ENCODE data around the gene CDPF1. TPM values are rescaled to one million over a fixed set of nuclear protein-coding genes. Genes with fewer than 3 reads are reported as not detected.
A peak's percentile ranks its signal among the peaks of the same experiment; 100 is the strongest.
"Not testable (repeated sequence)": the region's sequence is repeated elsewhere in the genome, so short reads cannot be mapped to it uniquely, and the experiment has no call there.

CDPF1 gene
- total and polyA plus RNA-seq, 2 experiments from 2014 or later = 26.4 to 44.9 TPM

DNA sequence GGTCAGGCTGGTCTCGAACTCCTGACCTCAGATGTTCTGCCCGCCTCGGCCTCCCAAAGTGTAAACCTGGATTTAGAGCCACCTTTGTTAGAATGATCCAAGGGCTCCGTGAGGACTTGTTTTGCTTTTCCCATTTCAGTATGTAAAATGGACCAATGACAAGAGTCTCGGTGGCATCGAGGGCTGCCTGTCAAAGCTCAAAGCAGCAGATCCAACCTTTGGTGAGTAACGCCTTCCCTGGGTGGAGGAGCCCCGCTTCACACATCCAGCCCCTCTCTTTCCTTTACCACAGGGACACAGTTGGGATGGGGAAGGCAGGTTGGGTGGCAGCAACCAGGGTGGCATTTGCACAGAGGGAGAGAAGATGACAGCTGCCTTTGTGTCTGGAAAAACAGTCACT is 22.1 kb upstream of the CDPF1 start:
- TF ChIP-seq, protein P1, sequence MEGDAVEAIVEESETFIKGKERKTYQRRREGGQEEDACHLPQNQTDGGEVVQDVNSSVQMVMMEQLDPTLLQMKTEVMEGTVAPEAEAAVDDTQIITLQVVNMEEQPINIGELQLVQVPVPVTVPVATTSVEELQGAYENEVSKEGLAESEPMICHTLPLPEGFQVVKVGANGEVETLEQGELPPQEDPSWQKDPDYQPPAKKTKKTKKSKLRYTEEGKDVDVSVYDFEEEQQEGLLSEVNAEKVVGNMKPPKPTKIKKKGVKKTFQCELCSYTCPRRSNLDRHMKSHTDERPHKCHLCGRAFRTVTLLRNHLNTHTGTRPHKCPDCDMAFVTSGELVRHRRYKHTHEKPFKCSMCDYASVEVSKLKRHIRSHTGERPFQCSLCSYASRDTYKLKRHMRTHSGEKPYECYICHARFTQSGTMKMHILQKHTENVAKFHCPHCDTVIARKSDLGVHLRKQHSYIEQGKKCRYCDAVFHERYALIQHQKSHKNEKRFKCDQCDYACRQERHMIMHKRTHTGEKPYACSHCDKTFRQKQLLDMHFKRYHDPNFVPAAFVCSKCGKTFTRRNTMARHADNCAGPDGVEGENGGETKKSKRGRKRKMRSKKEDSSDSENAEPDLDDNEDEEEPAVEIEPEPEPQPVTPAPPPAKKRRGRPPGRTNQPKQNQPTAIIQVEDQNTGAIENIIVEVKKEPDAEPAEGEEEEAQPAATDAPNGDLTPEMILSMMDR (IDR thresholded peaks at IDR 0.05; ENCODE audit: low read depth, low read length) = no peak
- Histone ChIP-seq H3K27ac (no peak overlapping the region), H3K4me1 (ENCODE audit: low read depth) (peaks cover 5% of the 10 kb centered on the region), H3K4me3 (no peak overlapping the region), H3K9me3 (ENCODE audit: low read depth) (no peaks in the 10 kb centered on the region), H3K36me3 (peaks cover 21% of the 10 kb centered on the region), H3K27me3 (no peaks in the 10 kb centered on the region)
- DNase-seq (ENCODE audit: low read depth in 1 of 2, low spot score in 1 of 2) = no peak

DNA sequence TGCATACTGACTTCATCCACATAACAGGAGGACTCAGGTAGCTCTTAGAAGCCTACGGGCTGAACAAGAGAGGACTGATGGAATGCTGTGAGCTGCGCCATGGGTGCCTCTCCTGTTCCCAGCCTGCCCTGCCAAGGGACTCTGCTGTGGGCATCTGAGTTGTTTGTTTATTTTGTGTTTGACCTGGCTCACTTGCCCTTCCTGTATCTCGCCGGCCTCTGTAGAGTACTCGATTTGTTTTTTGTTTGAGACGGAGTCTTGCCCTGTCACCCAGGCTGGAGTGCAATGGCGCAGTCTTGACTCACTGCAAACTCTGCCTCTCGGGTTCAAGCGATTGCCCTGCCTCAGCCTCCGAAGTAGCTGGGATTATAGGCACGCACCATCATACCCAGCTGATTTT is 19.5 kb upstream of the CDPF1 start:
- Histone ChIP-seq H3K27ac (no peak overlapping the region), H3K36me3 (peaks cover 7% of the 10 kb centered on the region), H3K9me3 (ENCODE audit: low read depth) (no peaks in the 10 kb centered on the region), H3K4me1 (ENCODE audit: low read depth) (peaks cover 9% of the 10 kb centered on the region), H3K27me3 (no peaks in the 10 kb centered on the region), H3K4me3 (no peak overlapping the region)
- TF ChIP-seq, protein P1 (IDR thresholded peaks at IDR 0.05; ENCODE audit: low read depth, low read length) = no peak
- no peak for DNase-seq (ENCODE audit: low read depth in 1 of 2, low spot score in 1 of 2)

DNA sequence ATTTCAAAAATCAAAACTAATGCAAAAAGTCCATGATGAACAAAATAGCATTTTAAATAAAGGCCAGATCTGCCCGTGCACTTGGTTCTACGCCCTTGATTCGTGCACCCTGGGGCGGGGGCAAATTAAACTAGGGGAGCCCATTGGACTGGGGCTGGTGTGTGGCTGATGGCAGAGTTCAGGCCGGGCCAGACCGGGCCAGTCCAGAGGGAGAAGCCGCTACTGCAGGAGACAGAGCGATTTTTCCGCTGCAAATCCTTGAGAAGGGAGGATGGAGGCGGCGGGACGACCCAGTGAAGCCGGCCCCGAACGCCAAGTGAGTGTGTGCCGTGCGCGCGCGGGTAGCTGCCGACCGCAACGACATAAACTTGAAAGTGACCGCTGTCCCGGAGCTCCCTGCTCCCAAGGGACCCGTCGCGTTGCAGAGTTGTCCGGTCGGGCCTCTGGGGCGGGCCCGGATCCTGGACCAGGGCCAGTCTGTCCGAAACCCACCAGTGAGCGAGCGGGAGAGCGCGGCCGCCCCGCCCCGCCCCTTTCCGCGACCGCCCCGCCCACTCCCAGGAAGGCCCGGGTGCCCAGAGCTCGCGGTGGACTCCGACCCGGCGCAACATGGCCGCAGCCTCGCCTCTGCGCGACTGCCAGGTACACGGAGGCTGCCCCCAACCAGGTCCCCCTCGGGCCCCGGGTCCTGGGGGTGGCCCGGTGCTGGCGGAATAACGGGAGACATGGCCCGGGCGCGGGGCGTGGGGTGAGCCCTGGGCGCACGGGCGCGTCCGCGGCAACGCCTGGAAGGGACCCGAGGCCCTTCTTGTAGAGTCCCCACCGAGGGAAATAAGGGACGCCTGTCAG is 17.6 kb upstream of the CDPF1 start, which contains the start of gene TTC38:
Gene TTC38 (plus strand): TSS at position 578 of the 849 bp plus-strand sequence. CDS start 32 bp downstream, at position 610.
- H3K27me3 ChIP-seq = peaks cover 18% of the 10 kb centered on the region
- H3K27ac ChIP-seq = no peak within 1 kb of the TSS
- H3K9me3 ChIP-seq (ENCODE audit: low read depth) = no peaks in the 10 kb centered on the region
- DNase-seq (ENCODE audit: low read depth in 1 of 2, low spot score in 1 of 2) = peak; percentile 90 to 94
- TF ChIP-seq, protein P1 (IDR thresholded peaks at IDR 0.05; ENCODE audit: low read depth, low read length) = no peak
- peaks cover 9% of the 10 kb centered on the region for H3K4me1 ChIP-seq (ENCODE audit: low read depth)
- peaks cover 3% of the 10 kb centered on the region for H3K36me3 ChIP-seq
- peak within 1 kb of the TSS; percentile 75 for H3K4me3 ChIP-seq

DNA sequence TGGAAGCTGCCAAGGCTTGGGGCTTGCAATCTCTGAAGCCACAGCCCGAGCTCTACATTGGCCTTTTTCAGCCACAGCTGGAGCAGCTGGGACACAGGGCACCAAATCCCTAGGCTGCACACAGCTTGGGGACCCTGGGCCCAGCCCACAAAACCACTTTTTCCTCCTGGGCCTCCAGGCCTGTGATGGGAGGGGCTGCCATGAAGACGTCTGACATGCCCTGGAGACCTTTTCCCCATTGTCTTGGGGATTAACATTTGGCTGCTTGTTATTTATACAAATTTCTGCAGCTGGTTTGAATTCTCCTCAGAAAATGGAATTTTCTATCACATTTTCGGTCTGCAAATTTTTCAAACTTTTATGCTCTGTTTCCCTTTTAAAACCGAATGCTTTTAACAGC is 15.5 kb upstream of the CDPF1 start:
- not testable (repeated sequence) for H3K36me3 ChIP-seq; H3K27ac ChIP-seq; H3K4me1 ChIP-seq (ENCODE audit: low read depth); H3K9me3 ChIP-seq (ENCODE audit: low read depth); H3K4me3 ChIP-seq; DNase-seq (ENCODE audit: low read depth in 1 of 2, low spot score in 1 of 2)
- peaks cover 38% of the 10 kb centered on the region for H3K27me3 ChIP-seq

DNA sequence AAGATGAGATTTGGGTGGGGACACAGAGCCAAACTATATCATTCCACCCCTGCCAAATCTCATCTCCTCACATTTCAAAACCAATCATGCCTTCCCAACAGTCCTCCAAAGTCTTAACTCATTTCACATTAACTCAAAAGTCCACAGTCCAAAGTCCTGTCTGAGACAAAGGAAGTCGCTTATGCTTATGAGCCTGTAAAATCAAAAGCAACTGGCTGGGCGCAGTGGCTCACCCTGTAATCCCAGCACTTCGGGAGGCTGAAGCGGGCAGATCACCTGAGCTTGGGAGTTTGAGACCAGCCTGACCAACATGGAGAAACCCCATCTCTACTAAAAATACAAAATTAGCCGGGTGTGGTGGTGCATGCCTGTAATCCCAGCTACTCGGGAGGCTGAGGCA is 14.4 kb upstream of the CDPF1 start:
- H3K27ac ChIP-seq, H3K4me3 ChIP-seq: not testable (repeated sequence)
- peaks cover 47% of the 10 kb centered on the region for H3K27me3 ChIP-seq

DNA sequence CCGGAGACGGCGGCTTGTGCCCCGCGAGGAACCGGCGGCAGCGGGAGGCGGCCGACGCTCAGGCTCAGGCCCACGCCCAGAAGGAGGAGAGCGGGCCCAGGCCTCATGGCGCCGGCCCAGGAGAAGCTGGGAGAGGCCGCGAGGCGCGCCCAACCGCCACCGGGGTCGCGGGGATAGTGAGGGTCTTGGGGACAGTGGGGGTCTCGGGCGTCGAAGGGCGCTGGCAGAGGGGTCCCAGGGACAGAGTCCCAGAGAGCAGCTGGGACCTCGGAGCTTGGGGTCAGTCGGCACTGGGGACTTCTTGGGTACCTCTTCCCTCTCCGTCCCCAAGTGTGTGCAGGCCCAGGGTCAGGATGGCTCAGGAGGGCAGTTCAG is 13.1 kb upstream of the CDPF1 start, which contains the start of gene PKDREJ:
Gene PKDREJ (minus strand): TSS at position 128 of the 375 bp plus-strand sequence. CDS start 21 bp downstream, at position 107.
- no peaks in the 10 kb centered on the region for H3K36me3 ChIP-seq
- DNase-seq (ENCODE audit: low read depth in 1 of 2, low spot score in 1 of 2) = no peak
- TF ChIP-seq, protein P1 (IDR thresholded peaks at IDR 0.05; ENCODE audit: low read depth, low read length) = no peak
- H3K27me3 ChIP-seq = peaks cover 47% of the 10 kb centered on the region
- H3K4me1 ChIP-seq (ENCODE audit: low read depth) = peaks cover 6% of the 10 kb centered on the region
- H3K4me3 ChIP-seq = no peak within 1 kb of the TSS
- H3K27ac ChIP-seq = no peak within 1 kb of the TSS
- no peaks in the 10 kb centered on the region for H3K9me3 ChIP-seq (ENCODE audit: low read depth)

More for the DNA sequence above, 14.4 kb upstream of the CDPF1 start:
- not testable (repeated sequence) for DNase-seq (ENCODE audit: low read depth in 1 of 2, low spot score in 1 of 2); H3K36me3 ChIP-seq; H3K9me3 ChIP-seq (ENCODE audit: low read depth); H3K4me1 ChIP-seq (ENCODE audit: low read depth)
